Measurements from ENCODE around the gene ZNF280D.
"Not testable (repeated sequence)": the region's sequence is repeated elsewhere in the genome, so short reads cannot be mapped to it uniquely, and the experiment has no call there.

ZNF280D gene, protein sequence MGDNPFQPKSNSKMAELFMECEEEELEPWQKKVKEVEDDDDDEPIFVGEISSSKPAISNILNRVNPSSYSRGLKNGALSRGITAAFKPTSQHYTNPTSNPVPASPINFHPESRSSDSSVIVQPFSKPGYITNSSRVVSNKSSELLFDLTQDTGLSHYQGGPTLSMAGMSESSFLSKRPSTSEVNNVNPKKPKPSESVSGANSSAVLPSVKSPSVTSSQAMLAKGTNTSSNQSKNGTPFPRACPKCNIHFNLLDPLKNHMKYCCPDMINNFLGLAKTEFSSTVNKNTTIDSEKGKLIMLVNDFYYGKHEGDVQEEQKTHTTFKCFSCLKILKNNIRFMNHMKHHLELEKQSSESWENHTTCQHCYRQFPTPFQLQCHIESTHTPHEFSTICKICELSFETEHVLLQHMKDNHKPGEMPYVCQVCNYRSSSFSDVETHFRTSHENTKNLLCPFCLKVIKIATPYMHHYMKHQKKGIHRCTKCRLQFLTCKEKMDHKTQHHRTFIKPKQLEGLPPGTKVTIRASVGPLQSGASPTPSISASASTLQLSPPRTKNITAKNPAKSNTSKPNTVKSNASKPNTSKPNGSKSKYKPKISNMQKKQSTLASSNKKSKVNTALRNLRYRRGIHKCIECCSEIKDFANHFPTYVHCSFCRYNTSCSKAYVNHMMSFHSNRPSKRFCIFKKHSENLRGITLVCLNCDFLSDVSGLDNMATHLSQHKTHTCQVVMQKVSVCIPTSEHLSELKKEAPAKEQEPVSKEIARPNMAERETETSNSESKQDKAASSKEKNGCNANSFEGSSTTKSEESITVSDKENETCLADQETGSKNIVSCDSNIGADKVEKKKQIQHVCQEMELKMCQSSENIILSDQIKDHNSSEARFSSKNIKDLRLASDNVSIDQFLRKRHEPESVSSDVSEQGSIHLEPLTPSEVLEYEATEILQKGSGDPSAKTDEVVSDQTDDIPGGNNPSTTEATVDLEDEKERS

DNA sequence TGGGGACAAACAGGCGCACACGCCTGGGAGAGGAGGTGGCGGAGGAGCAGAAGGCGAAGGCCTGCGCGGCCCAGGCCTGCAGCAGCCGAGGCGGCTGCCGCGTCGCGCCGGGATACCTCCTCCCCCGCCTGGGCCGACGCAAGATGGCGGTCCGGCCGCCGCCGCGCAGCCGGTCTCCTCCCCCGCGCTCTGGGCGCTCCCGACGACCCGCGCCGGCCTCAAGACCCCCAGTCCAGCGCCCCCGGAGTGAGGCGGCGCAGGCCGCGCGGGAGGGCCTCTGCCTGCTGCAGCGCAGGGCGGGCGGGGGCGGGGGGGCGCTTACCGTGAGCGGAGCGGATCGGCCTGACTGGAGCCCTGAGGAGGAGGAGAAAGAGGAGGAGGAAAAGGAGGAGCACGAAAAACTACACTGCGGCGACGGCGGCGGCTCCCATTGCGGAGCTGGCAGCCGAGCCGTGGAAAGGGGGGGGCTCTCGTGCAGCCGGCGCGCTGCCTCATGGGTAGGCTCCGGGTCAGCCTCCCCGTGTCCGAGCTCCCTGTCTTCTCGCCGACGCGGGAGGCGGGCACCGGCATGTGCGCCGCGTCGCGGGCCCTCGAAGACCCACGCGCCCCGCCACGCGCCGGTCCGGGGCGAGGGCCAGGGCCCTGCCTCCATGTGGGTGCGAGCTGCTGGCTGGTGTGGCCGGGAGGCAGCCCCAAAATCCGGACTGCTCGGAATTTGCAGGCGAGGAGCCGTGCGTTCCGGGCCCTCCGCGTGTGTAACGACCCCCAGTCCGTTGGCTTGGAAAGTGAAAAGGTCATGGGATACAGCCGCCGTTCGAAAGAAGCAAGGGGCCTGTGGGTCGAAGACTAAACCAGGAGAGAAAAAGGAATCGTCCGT lies at the start of gene ZNF280D:
Gene ZNF280D, minus strand, starts transcription at position 374 of the 877 bp plus-strand sequence. CDS start 26,400 bp downstream, outside the sequence.
- peak; percentile 67 for DNase-seq

DNA sequence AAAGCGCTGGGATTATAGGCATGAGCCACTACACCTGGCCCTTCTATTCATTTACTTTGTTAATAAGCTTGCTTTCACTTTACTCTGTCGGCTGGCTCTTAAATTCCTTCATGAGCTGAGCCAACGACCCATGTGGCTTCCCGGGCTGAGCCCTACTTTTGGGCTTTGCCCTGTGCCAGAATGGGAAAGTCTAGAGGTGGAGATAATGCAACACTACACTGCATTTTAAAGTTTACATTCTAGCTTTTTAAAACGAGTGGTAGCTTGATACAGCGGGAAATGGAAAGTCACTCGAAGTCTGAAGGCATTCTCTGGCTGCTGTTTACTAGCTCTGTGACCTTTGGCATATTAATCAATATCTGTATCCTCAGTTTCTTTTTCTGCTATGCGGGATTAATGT lies 49.0 kb upstream of the ZNF280D start:
- no peak for DNase-seq

DNA sequence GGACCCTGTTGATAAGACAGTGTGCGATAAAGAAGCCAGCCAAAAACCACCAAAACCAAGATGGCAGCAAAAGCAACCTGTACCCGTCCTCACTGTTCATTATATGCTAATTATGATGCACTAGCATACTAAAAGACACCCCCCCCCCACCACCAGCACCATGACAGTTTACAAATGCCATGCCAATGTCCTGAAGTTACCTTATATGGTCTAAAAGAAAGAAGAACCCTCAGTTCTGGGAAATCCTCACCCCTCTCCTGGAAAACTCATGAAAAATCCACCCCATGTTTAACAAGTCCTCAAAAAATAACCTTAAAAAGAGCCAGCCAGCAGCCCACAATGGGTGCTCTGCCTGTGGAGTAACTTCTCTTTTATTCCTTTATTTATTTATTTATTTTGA lies 48.4 kb upstream of the ZNF280D start:
- DNase-seq: no peak

DNA sequence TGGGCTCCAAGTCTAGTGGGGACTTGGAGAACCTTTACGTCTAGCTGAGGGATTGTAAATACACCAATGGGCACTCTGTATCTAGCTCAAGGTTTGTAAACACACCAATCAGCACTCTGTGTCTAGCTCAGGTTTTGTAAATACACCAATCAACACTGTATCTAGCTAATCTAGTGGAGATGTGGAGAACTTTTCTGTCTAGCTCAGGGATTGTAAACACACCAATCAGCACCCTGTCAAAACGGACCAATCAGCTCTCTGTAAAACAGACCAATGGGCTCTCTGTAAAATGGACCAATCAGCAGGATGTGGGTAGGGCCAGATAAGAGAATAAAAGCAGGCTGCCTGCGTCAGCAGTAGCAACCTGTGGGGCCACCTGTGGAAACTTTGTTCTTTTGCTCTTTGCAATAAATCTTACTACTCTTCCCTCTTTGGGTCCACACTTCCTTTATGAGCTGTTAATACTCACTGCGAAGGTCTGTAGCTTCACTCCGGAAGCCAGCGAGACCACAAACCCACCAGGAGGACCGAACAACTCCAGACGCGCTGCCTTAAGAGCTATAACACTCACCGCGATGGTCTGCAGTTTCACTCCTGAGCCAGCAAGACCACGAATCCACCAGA lies 46.9 kb upstream of the ZNF280D start:
- not testable (repeated sequence) for DNase-seq

DNA sequence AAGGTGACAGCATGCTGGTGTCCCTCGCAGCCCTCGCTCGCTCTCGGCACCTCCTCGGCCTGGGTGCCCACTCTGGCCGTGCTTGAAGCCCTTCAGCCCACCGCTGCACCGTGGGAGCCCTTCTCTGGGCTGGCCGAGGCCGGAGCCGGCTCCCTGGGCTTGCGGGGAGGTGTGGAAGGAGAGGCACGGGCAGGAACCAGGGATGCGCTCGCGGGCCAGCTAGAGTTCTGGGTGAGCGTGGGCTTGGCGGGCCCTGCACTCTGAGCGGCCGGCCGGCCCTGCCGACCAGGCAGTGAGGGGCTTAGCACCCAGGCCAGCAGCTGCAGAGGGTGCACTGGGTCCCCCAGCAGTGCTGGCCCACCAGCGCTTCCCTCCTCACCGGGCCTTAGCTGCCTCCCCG lies 46.1 kb upstream of the ZNF280D start:
- DNase-seq: not testable (repeated sequence)

DNA sequence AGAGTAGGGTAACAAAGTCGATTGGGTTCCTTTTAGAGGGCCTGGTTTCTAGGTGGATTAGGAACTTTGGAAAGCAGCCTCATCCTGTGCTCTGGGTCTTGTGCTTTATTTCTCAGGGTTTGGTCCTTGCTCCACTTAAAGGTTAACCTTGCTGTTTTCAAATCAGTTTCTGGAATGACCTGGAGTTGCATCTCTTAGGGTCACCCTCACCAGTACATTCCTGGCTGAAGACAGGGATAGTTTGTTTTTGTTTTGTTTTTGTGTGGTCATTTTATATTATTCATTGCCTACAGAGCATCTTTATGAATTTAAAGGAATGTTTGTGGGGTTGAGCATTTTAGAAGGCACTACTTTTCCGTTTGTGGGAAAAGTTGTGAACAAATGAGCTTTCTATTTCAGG lies 45.5 kb upstream of the ZNF280D start:
- DNase-seq: no peak

DNA sequence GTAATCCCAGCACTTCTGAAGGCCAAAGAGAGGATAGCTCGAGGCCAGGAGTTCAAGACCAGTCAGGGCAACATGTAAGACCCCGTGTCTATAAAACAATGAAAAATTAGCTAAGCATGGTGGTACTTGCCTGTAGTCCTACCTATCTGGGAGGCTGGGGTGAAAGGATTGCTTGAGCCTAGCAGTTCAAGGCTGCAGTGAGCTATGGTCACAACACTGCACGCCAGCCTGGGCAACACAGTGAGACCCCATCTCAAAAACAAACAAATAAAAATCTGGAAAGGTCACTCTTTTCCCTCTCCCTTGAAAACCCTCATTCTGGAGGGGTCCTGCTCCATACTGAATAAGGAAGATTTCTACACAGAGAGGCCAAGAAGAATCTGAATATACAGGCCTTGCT lies 43.5 kb upstream of the ZNF280D start:
- DNase-seq: no peak

DNA sequence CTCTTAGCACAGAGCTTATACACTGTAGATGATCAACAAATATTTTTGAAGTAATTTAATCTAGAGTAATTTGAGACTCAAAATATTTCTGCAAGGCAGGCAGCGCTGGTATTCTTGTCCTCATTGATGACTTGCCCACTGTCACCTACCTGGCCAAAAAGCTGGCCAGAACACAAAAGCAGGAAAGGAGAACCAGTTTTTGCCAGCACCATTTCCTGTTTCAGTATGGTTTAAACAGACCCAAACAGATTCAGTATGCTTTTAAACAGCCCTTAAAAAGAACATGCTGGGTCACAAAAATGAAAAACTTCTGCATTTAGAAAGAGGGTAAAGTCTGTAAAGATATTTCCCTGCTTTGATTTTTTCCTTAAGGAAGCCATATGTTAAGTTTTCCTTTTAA lies 42.3 kb upstream of the ZNF280D start:
- no peak for DNase-seq

DNA sequence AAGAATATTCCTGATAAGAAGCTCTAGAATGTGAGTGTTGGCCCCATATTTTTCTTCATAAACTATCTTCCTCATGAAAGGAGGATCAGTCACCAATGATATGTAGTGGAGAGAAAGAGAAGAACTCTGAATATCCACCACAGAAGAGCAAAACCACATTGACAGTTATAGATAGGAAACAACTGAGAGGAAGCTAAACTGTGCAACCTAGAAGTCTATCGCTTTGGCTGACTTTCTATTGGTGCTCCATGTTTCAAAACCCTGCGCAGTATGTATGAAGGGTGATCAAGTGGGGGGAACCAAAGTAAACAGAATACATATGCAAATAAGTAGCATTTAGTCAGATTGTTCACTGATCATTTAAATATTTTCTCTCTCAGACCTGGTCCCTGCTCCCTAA lies 41.0 kb upstream of the ZNF280D start:
- DNase-seq: no peak

DNA sequence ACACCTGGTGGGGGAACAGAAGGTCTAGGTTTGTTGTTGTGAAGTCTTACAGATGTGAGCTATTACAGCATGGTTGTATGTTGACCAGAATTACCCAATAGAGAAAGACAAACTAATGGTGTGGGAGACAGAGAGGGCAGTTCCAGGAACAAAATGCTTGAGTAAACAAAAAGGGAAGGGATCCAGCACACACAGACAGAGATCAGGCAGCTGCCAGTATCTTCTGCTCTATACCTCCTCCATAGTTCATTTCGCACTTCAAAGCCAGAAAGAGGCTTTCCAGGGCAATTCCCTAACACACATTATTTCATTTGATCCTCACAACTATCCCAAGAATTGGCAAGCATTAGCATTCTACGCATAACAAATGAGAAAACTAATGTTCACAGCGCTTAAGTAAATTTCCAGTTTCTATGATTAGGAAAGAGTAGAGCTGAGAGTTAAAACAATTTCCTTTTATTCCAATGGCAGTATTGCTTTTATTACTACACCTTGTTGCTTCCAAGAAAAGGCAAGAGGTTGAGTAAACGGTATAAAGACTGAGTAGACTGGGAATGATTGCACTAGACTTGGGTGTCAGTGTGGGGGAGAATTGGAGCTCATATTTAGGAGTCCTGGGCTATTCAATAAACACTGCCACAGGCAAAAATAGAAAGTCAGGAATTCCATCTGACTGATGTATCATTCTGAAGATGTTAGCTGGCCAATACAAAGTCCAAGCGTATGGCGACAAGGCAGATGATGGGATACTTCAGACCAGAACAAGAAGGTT lies 39.7 kb upstream of the ZNF280D start:
- DNase-seq: no peak

DNA sequence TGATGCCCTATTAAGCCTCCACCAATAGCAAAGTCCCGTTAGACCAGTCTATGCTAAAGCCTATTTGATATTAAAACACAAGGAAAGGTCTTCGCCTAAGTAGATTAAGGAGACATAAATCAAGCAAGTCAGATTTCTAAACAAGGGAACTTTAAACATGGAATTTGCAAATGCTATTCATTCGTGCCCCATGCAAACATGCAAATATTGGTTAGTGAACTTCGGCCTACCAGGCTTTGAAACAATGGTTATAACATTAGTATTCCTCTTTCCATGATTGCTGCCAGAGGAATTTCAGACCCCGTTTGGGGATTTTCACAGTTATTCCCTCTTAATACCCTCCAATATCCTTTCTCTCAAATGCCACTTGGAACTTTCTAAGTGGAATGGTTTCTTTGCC lies 36.9 kb upstream of the ZNF280D start:
- DNase-seq: no peak

DNA sequence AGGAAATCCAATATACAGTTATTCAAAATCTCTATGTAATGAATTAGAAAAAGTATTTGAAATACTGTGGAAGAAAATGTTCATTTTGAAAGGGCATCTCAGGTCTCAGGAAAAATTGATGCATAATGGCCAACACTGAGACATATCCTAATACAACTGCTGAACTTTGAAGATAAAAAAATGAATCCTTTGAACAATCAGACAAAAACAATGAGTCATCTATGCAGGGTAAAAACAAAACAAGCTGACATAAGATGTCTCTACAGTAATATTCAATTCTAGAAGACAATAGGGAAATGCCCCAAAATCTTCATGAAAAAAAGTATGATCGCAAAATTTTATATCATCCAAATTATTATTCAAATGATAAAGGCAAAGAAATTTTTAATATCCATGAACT lies 34.0 kb upstream of the ZNF280D start:
- DNase-seq: no peak

DNA sequence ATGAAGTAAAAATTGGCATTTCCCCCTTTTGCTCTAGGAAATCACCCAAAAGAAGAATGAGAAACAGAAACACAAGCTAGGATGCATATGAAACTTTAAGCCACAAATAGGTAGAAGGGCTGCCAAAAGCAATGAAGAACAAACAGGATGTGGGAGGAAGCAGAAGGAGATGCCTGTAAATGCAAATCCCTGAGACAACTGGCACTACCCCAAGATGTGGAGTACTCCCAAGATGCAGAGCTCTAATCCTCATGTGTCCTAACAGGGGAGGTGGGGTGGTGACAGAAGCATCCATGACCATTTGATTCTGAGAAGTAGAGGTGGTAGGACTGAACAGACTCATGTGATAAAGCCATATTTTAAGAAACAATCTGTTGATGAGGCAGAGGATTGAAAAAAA lies 31.9 kb upstream of the ZNF280D start:
- no peak for DNase-seq

DNA sequence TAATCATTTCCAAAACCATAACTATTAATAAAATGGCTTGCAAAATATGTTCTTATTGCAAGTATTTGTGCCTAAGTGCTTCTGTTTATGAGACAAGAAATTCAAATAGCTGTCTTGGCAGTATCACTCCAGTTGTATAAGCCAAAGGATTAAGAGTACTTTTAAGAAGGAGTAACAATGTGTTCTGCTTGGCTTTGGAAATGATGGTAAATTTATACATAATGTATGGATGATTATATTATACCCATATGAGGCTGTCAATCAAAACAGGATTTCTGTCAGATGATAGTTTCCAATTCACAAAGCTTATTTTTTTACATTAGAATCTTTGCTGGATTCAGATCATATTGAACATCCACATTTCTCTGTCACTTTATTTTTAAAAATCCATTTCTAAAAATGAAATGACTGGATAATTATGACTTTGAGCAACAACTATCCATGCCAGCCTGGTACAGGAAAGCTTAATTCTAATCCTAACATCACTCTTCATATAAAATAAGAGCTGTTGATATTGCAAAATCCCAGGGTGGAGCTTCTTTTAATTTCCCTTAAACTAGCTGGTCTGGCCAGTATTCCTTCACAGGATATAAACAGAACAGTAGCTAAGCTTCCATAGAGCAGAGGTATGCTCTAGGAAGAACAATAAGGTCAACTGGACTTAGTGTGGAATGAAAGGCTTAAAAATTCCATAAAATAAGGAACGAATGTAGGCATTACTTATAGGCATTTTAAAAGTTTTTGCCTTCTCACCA lies 30.0 kb upstream of the ZNF280D start:
- no peak for DNase-seq

DNA sequence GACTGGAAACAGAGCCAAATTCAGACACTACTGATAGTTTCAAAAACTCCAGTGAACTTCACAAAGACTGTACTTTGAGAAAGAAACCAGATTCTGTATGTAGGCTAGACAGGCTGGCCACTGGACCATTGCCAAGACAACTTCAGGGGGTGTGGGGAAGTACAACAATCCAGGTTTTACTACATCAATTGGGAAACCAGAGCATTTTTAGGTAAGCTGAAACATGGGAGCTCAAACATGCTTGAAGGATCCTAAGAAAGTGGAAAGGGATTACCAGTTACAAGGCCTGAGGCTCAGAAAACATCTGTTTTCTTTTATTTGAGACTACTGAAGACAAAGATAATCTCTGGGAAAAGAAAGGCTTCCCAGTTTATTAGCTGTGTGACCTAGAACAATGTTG lies 26.9 kb upstream of the ZNF280D start:
- DNase-seq: no peak

DNA sequence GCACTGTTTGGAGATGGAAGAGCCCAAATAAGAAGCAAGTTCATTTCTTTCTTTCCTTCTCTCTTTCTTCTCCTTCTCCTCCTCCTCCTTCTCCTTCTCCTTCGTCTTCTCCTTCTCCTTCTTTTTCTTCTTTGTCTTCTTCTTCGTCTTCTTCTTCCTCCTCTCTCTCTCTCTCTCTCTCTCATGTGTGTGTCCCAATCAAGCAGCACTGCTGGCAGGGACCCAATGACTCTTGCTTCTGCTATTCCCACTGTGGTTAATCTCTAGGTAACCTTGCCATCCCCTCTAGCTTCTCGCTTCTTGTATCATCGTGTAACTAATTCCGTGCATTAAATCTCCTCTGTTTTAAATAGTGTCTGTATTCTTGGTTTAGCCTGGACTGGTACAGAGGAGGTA lies 26.1 kb upstream of the ZNF280D start:
- no peak for DNase-seq

DNA sequence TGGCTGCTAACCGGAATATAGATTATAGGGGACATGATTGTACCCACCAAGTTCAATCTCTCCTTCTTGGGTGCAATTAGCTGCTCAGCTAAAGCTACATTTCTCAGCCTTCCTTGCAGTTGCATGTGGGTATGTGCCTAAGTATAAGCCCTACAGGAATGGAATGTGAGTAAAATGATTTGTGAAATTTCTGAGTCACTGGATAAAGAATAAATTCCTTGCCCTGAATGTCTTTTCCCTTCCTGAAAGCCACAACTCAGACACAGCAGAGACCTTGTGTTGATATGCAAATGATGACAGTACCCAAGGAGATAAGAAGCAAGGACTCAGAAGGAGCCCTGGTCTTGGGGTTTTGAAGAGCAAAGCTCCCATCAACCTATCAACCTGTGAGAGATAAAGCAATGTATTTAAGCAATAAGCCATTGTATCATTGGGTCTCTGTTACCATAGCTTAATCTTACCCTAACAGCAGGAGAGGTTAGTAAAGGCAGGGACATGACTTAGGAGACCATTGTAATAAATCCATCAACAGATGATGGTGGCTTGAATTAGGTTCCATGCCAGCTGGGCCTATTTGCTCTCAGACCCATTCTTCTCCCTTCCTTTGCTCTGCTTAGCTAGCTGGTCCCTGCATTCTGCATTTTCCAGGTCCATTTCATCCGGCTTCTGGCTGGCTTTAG lies 25.6 kb upstream of the ZNF280D start:
- no peak for DNase-seq

DNA sequence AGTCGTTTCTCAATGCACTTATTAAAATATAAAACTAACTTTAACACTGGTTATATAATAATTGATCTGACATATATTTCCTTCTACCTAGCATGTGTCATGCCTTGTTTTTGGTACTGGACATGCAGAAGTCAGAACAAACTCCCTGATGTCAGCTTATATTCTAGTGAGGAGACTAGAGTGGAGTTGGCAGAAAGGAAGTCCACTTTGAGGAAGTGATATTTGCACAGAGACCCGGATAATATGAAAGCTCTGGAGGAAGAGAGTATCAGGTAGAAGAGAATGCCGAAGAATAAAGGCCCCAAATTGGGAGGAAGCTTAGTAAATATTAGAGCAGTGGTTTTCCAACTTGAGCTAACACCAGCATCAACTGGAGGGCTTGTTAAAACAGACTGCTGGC lies 24.6 kb upstream of the ZNF280D start:
- DNase-seq: no peak

DNA sequence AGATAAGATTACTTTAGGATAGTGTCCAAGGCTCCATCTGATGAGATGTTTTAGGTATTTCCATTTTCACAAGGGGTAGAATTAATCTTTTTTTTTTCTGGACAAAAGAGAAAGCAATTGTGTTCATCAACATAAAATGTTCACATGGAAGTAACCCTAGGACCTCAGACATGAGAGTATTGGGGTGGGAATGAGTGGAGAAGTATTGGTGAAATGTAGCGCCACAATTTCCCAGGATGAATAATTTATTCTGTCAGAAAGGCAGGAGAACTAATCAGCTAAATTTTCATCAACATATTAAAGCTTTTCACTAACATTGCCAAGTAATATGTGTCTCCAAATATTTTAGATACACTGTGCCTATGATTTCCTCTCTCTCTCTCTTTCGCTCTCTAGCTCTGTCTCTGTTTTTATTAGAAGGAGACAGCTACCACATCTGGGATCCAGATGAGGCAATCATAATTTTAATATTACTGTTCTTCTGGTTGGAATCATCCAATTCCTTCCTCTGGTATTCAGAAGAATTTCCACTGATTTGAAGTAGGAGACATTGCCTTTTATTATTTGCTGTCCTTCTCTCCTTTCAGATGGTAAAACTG lies 21.6 kb upstream of the ZNF280D start:
- no peak for DNase-seq

DNA sequence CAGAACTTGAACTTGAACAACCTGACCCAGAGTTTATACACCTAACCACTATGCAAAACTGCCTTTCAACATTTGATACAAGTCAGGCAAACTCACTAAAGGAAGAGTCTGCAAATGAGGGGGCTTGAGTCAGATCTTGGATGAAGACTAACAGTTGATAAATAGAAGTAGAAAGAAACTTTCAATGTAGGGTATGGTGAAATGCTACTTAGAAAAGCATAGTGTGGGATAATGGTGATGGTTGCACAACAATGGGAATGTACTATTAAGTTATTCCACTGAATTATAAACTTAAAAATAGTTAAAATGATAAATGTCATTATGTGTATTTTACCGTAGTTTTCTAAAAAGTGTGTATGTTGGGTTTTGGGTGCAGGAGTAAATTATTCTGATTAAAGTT lies 19.7 kb upstream of the ZNF280D start:
- DNase-seq: no peak
